SIG-M5 (cell line): ENCODE measurements around the gene CD3G.
"Not testable (repeated sequence)": the region's sequence is repeated elsewhere in the genome, so short reads cannot be mapped to it uniquely, and the experiment has no call there.

ENCODE experiments used
- DNase-seq: peaks from one replicate; lab custom pipeline; 2025; lab: John Stamatoyannopoulos, UW

CD3G gene

DNA sequence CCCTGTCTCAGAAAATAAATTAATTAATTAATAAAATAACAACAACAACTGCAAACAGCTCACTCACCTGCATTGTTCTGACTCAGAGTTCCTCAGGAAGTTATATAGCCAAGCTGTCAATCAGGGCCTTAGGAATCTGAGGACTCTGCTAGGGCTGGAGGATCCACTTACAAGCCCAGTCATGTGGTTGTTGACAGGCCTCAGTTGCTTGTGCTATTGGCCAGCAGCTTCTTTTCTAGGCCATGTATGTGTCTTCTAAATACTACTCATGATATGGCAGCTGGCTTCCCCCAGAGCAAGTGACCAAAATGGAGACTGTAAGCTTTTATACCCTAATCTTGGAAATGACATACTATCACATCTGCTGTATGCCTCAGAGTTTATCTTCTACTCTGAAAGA, 36.4 kb downstream of the CD3G start:
- no peak for DNase-seq

DNA sequence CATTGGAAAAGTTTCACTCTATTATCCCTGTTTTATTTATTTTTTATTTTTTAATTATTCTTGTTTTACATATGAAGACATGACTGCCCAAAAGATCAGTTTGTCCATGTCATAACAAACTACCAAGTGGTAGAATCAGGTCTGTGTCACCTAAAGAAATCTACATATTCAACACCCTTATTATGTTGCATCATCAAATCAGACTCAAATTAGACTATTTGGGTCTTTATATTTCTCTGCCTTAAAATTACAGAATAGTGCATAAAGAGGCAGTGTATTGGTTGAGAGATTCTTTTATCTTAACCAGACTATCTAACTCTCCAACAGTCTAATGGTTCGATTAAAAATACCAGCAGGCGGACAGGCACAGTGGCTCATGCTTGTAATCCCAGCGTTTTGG, 38.8 kb downstream of the CD3G start:
- no peak for DNase-seq

GRCh38 chr11:118383657-118384056, 39.5 kb downstream of the CD3G start:
- DNase-seq: no peak

DNA sequence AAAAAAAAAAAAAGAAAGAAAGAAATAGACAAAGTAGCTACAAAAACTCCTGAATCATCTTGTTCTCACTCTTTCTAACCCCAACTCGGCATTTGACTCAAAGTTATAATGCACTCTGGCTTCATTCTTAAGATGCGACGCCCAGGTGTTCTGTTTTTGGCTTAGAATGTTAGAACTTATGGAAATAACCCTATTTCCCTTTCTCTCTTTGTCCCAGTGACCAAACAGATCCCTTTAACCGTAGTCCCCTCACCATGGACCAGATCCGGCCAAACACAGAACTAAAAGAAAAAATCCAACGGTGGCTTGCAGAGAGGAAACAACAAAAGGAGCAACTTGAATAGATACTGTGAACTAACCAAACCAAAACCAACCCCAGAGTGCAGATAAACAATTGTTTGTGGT, 52.0 kb downstream of the CD3G start:
- DNase-seq: no peak

GRCh38 chr11:118397448-118397847, 53.3 kb downstream of the CD3G start:
- no peak for DNase-seq

DNA sequence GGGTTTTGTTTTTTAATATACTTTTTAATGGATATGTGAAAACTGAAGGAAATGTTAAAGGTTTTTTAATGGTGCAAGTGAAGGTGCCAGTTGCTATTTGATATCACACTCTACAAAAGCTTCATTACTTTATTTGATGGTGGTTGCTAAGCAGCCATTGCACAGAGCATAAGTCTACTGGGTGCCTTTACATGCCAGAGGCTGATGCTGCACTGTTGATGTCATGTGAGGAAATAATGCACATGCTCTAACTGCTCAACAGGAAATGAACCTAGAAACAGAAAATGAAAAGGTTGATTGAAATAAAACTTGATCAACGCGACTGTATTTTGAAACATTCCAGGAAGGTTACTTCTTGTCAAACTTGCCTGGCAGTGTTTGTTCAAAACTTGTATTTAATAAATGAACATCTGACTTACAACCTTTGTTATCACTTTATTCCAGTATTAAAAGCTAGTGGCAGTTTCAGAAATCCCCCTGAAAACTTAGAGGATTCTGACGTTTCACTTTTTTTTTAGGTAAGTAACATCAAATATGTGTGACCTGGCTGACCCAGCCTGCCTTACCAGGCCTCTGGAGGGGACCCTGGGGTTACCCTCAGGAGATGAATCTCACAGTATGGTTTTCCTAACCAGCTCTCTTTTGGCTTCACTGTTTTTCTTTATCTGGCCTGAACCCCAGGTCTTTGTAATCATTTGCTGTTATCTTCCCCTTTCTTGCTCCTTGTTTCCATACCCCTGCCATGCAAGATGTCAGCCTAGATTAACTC, 54.8 kb downstream of the CD3G start:
- DNase-seq: no peak

DNA sequence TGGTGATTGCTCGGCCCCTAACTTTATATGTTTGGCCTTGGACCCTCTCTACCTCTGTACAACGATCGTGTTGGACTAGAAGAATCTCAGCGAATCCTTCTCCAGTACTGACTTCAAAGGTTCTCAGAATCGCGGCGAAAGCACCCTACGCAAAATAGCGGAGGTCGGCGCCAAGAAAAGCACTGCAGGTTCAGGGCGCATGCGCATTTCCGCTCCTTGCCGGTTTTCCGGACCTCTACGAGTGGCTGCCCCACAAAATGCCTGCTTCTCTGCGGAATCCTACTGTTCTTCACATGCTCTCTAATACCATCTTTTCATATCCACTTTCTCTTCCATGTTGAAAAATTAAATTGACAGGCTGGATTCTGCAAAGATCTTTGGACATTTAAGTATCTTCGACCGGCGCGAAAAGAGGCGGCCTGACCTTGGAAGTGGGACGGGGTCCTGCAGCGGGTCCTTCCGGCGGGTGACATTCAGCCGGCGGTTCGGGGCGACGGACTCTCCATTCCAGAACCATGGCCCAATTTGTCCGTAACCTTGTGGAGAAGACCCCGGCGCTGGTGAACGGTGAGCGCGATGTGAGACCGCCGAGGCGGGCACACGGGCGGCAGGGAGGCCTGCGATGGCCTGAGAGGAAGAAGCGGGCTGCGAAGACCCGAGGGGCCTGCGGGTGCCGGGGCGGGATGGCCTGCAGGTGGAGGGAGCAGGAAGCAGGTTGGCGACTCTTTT, 57.2 kb downstream of the CD3G start, which contains the start of gene ATP5MG:
Gene ATP5MG (plus strand): TSS at position 456 of the 729 bp plus-strand sequence. CDS start 60 bp downstream, at position 516.
- no peak for DNase-seq

- DNase-seq: no peak
Measured at GRCh38 chr11:118401880-118402590, 57.9 kb downstream of the CD3G start.

DNA sequence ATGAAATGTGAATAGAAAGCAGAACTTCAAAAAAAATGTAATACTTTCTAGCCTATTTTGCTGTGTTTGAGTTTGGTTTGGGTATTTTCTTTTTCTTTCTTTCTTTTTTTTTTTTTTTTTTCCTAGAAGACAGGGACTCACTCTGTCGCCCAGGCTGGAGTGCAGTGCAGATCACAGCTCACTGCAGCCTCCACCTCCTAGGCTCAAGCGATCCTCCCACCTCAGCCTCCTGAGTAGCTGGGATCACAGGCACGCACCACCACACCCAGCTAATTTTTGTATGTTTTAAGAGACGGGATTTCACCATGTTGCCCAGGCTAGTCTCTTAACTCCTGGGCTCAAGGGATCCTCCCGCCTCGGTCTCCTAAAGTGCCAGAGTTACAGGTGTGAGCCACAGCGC, 58.5 kb downstream of the CD3G start:
- not testable (repeated sequence) for DNase-seq
